ENCODE measurements around the gene VDAC1. TPM values are rescaled to one million over a fixed set of nuclear protein-coding genes. Genes with fewer than 3 reads are reported as not detected.

VDAC1 gene
- total and polyA plus RNA-seq, 3 experiments from 2014 or later: 92.8 to 422 (median 409) TPM

Other genes with a start within 250 kb of the VDAC1 start
- gene C5orf15, start 36.4 kb downstream of the VDAC1 start, total RNA-seq: 10 to 100 TPM; 21.7 to 21.8 TPM
- 25.4 TPM for gene C5orf15, start 36.4 kb downstream of the VDAC1 start, polyA plus RNA-seq
- gene TCF7, start 109.7 kb upstream of the VDAC1 start, total RNA-seq: 10 to 100 TPM; 85.2 to 89.7 TPM
- 344 TPM for gene TCF7, start 109.7 kb upstream of the VDAC1 start, polyA plus RNA-seq
- gene SKP1, start 172.0 kb upstream of the VDAC1 start, total RNA-seq: 100 to 1,000 TPM; 264 to 280 TPM
- 1,187 TPM for gene SKP1, start 172.0 kb upstream of the VDAC1 start, polyA plus RNA-seq
- 100 to 1,000 TPM; 189 to 210 TPM for gene PPP2CA, start 221.1 kb upstream of the VDAC1 start, total RNA-seq
- 232 TPM for gene PPP2CA, start 221.1 kb upstream of the VDAC1 start, polyA plus RNA-seq